ENCODE measurements around the gene CACNG5.

The CACNG5 gene

DNA sequence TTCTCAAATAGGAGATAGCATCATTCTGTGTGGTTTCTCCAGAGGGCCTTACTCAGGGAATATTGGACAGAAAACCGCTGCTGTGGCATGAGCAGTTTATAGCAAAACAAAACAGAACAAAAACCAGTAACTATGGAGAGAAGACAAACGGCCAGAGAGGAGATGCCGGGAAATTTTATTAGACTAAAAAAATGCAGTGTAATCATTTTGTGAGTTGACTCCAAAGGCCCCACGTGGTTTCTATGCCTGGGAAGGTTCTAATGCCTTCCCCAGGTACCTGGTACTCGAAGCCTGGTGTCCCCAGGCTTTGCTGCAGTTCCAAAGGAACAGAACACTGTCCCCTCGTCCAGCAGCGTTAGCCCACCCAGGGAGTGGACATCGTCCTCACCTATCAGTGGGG is 12.9 kb upstream of the CACNG5 start:
- no peak overlapping the region for H3K4me3 ChIP-seq (ENCODE audit: low read depth, low read length)

DNA sequence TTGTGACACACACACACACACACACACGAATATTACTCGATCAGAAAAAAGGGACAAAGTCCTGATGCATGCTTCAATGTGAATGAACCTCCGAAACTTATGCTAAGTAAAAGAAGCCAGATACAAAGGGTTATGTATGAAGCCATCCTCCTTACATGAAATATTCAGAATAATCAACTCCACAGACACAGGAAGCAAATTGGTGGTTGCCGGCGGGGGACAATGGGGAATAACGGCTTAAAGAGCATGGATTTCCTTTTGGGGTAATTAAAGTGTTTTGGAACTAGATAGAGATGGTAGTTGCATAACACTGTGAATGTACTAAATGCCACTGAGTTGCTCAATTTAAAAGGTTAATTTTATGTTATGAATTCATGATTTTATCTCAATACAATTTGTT is 8.1 kb upstream of the CACNG5 start:
- H3K4me3 ChIP-seq (ENCODE audit: low read depth, low read length), result no peak overlapping the region

DNA sequence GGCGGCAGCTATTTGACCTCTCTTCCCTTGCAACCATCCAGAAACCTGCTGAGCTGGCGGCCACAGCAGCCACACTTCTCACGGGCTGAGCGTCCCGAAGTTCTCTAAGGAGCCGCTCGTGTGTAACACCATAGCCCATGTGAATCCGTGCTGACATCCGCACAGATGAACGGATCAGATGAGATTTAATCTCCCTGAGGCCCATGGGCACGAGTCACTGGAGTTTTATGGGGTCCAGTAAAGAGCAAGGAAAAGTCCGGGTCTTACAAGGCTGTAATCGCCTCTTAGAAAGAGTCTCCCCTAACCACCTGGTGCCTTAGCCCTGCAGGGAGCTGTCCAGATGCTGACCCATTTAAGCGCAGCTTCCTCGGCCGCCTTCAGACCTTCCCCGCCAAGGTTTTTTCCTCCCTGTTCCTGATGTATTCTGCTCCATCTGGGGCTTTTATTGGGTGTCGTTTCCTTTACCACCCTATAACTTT is 5.5 kb upstream of the CACNG5 start:
- no peak overlapping the region for H3K4me3 ChIP-seq (ENCODE audit: low read depth, low read length)

DNA sequence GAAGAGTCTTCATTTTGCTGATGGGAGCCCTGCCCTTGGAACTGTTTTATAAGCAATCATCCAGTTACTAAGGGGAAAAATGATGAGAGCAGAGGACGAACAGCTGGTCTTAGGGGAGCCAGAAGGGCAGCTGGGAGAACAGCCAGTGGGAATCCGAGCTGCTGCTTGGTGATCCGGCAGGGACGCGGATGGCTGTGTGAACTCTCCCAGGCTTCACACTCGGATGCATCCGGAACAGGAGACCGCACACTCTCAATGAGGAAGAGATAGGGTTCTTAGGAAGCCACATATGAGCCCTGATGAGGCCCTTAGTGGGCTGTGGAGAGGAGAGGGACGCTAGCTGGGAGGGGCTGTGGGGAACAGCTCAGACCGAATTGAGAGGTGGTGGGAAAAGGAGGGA is 5.0 kb upstream of the CACNG5 start:
- no peak overlapping the region for H3K4me3 ChIP-seq (ENCODE audit: low read depth, low read length)

DNA sequence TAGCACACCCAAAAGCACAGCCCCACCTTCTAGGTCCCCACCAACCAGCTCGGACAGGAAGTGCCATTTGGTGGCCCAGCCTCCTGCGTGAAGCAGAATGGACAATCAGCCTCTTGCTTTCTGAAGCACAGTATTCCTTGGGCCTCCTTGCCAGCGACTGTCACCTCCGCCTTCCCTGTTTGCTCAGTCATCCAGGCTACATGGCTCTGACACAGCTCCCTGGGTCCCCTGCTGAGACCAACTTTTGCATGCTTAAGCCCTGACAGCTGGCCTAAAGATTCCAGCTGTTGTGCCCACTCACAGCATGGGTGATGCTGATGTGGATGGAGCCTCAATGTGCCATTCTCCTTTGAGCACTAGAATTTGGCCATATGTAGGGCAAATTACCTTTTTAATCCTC is 4.5 kb upstream of the CACNG5 start:
- H3K4me3 ChIP-seq (ENCODE audit: low read depth, low read length), result no peak overlapping the region

DNA sequence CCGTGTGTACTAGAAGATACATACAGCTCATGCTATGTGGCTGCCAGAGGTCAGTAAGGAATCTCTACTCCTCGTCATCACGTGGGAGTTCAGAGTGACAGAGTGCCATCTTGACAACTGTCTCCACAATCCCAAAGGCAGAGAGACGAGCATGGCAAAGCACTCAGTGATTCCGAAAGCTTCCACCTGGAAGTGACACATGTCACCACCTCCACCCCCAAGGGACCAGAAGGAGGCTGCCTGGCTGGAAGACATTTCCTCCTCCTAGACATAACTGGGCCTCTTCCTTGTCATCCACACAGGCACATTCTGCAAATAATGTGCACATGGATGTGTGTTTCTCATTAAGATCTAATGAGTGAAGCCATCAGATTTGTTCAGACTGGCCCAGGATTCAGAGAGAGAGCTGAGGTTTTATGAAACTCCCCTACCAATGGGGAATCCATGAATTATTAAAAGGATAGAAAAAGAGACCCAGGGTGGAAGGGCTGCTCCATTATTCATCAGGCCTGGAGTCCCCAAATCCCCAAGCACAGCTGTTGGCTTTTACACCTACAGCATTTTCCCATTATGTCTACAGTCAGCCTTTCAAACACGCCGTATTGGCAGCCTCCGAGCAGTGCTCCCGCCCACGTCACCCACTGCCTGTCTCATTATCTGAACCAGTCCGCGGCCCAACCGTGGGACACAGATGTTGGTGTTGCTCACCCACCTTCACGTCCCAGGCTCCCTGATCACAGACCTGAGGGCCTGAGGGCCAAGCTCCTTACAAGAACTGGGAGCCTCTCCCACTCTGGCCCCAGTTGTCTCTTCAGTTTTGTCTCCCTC is 3.3 kb upstream of the CACNG5 start:
- no peak overlapping the region for H3K4me3 ChIP-seq (ENCODE audit: low read depth, low read length)

DNA sequence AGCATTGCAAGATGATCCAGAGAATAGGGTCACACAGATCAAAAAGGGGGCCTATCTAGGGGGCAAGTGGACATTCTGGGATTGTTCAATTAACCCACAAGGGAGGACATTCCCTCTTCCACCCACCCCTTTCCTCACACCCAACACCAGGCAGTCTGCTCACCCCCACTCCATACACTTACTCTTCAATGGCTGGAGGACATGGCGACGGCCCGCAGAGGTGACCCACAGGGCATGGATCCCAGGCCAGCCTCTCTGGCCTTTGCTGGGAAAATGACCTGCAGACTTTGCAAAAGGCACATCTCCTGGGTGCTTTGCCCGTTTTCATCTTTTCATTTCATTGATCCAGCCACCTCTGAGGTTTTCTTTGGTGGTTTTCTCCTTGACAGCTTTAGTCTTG is 1.7 kb upstream of the CACNG5 start:
- no peak overlapping the region for H3K4me3 ChIP-seq (ENCODE audit: low read depth, low read length)

DNA sequence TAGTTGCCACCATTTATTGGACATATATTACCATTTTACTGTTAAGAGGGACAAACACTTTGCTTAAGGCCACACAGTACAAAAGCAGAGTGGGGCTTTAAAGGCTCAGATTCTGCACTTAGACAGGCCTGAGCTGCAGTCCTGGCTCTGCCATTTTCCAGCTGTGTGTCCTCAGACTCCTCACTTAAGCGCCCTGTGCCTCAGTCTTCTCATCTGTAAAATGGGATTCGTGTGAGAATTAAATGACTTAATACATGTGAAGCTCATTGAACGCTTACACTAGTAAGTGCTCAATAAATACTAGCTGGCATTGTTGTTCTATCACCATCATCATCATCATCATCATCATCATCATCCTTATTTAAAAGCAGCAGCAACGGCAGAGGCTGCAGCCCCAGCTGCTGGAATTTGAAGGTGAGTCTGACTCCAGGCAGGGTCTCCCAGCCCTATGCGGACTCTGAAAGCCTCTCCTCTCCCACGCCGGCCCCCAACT is 445 bp upstream of the CACNG5 start:
- peak overlapping the region; percentile 24 for H3K4me3 ChIP-seq (ENCODE audit: low read depth, low read length)

DNA sequence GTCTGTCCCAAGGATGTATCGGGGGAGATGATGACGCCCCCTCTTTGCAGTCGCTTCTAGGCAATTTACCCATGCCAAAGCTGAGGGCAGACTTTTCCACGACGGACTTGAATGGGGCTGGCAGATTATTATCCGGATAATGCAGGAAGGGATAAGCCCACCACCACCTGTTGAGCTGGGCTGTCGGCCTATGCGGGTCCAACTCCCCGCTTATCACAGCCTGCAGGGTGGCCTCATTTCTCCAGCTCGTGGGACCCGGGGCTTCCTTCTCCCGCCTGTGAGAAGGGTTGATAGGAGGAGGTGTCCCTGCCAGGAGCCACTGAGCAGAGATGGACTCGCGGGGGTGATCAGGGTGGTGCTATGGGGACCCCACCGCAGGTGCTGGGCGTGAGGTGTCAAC is 559 bp downstream of the CACNG5 start:
- peak overlapping the region; percentile 20 for H3K4me3 ChIP-seq (ENCODE audit: low read depth, low read length)

DNA sequence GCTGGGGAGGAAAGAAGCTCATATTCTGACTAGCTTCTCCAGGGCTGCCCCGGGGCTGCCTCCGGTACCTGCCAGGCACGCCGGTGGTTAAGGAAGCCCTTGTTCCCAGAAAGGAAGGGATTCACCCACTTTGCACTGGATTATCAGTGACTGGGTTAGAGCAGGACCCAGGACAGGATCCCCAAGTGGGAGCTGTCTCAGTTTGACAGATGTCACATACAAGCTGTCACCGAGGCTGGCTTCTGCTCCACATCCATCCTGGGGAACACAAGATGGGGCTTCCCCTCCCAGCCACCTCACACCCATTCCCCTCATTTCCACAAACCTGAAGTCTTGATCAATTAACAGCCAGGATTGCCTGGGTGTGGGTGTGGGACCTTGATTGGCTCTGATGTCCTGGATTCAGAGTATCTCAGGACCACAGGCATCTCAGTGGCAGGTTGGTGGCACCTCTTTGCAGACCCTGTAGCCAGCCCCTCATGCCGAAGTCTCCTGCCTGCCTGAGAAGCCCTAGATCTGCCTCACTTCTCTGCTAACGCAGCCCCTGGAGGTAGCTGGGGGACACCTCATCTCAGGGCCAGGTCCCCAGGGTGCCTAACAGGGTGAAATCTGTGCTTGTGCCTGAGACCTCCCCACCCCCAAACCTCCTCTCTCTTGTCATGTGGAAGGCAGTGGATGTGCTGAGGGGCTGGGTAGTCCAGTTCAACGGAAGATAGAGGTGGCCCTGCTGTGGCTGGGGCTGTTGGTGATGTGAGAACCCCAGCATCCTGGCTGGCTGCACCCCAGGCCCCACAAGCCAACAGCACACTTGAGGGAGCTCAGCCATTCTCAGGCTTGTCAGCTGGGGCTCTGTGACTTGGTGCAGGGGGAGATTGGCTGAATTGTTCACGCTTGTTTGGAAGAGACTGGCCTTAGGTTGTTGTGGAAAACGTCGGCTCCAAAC is 1.4 kb downstream of the CACNG5 start:
- no peak overlapping the region for H3K4me3 ChIP-seq (ENCODE audit: low read depth, low read length)

DNA sequence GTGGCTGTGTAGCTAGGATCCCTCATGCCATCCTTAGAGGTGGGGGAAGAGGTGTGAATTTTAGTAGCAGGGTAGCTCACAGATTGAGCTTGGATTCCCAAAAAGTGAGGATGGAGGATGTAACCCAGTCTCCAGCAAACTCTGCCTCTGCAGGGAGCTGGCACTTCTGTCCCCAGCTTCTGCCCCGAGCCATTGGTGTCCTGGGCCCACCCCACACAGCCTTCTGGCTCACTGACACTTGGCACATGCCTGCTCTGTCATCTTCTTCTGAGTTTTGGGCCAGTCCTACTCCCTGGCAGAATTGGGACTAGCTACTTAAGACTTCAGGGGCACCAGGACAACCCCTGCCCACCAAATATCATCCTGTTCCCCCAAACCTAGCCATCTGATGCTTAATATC is 2.3 kb downstream of the CACNG5 start:
- H3K4me3 ChIP-seq (ENCODE audit: low read depth, low read length), result no peak overlapping the region

DNA sequence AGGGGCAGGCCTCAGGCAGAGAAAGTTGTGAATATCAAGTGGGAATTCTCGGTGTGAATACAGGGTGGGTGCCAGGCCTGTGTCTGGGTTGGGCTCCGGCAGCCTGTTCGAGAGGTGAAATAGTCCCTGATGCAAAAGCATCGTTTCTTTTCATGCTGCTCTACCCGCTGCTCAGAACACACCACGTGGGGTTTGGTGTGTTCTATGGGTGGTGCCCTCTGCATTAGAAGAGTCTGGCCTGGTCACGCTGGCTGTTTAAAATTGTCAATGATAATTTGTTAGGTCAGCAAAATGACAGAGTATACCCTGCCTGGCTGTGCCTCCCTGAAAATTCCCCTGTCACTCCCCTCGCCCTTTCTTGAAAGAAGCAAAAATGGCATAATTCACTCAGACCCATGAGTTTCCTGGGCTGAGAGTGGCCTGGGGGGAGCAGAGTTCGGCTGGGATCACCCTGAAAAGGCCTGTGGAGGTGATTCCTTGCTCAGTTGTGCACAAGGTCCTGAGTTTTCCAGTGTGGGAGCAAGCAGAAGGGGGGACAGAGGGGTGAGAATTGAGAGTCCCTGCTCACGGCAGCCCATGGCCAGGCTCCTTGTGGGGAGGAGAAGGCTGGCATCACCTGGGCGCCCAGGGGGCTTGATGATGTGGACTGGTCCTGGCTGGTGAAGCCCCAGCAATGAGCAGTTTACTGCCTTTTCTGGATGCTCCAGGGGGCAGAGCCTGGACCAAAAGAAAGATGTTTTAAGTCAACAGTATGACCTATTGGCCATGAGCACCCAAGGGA is 3.2 kb downstream of the CACNG5 start:
- no peak overlapping the region for H3K4me3 ChIP-seq (ENCODE audit: low read depth, low read length)

DNA sequence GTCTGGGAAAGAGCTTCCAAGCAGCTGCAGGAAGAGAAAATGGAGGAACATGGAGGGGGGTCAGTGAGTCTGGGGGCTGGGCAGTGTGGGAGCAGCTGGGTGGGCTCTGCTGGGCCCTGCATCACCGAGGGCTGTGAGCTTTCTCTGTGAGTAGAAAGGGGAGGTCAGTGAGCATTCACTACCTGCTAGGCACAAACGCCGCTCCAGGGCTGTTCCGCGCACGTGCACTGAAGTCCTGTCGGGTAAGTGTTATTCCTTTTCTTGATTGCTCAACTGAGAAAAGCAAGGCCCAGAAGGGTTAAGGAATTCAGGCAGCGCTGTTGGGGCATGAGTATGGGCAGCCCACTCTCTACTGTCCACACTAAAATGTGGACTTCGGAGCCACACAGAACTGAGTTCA is 4.7 kb downstream of the CACNG5 start:
- no peak overlapping the region for H3K4me3 ChIP-seq (ENCODE audit: low read depth, low read length)

DNA sequence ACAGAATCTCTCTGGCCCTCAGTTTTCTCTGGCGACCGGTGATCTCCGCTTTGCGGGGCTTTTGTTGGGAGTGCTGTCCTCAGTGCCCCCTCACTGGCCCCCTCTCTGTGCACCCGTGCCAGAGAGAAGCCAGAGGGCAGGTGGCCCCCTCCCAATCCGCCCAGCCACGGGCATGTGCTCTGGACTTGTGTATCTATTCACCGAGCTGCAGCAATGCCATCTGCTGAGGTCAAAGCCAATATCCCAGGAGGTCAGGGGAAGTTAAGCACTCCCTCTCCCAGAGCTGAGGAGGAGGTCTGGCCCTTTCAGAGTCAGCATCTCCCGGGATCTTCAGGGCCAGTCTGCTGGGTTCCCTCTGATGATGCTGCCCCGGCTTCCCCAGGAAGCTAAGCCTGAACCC is 5.1 kb downstream of the CACNG5 start:
- H3K4me3 ChIP-seq (ENCODE audit: low read depth, low read length), result no peak overlapping the region

DNA sequence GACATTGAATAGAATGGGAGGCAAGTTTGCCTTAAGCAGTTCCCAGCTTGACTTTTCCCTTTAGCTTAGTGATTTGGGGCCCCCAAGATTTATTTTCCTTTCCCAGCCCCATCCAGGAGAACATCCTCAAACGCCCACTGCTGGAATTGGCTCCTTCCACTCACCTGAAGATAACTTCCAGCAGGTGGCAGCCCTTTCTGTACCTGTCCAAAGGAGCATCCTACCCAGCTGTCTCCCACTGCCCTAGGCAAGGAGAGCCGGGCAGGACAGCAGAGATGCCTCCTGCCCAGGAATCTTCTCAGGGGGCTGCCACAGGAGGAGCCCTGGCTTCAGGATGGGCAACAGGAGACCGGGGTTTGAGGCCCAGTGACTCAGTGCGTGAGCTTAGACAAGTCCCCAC is 6.4 kb downstream of the CACNG5 start:
- H3K4me3 ChIP-seq (ENCODE audit: low read depth, low read length), result no peak overlapping the region

DNA sequence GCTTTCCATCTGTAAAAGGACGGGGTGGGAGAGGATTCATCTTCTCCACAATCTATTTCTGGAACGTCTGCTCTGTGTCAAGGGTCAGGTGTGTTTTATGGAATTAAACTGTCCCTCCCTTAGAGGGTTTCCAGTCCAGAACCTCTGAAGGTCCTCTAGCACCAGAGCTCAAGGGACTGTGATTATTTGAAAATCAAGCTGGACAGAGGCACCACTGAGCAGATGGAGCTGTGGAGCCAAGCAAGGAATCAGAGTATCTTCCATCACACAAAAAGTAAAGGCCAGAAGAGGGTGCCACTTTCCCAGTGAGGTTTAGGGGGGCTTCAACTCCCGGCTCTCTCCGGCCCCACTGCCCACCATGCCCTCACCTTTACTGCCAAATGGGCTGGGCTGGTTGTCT is 6.8 kb downstream of the CACNG5 start:
- no peak overlapping the region for H3K4me3 ChIP-seq (ENCODE audit: low read depth, low read length)

DNA sequence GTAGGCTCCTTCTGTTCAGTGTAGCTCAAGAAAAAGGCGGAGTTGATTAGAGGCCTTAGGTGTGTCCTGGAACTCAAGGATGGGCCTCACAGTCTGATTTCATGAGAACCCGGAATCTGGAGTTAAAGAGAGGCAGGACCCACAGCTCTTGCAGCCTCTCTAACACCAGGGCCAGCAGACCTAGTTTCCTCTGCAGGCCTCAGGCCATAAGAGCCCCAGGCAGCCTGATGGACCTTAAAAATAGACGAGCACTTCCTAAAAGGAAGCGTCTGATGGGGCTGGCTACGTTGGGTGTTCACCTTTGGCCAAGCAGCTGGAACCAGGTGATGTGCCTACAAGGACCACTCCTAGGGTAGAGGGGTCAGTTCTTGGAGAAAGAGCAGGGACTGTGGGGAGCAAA is 7.6 kb downstream of the CACNG5 start:
- no peak overlapping the region for H3K4me3 ChIP-seq (ENCODE audit: low read depth, low read length)

DNA sequence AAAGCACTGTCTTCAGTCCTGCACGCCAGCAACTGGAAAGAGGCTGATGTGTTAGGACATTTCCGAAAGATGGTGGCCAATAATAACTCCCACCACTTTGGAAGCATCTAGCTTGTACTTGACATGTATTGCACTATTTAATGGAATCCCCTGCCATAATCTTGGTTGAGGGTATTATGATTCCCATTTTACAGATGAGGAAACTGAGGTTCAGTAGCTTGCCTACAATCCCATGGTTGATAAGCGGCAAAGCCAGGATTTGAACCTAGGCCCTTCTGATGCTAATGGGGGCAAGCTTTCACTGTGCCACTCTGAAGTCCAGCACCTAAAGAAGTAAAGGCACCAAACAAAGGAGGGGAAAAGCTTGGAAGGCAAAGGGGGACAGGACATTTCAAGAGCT is 8.0 kb downstream of the CACNG5 start:
- H3K4me3 ChIP-seq (ENCODE audit: low read depth, low read length), result no peak overlapping the region

DNA sequence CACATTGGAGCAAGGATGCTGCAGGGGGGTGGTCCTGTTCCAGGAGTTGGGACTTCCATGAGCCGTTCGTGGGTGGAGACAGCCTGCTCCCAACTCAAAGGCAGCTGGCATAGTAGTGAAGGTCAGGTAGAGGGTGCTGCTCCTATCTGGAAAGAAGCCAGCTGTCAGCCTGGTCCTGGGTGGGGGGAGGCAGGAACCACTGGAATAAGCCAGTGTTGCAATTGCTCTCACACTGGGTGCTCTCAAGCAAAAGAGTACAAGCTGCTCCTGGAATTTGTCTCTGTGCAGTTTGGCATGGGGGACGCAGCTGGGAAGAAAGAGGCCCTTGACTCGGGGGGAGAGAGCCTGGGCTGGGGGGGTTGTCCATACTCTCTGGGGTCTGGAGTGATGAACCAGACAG is 8.7 kb downstream of the CACNG5 start:
- no peak overlapping the region for H3K4me3 ChIP-seq (ENCODE audit: low read depth, low read length)

DNA sequence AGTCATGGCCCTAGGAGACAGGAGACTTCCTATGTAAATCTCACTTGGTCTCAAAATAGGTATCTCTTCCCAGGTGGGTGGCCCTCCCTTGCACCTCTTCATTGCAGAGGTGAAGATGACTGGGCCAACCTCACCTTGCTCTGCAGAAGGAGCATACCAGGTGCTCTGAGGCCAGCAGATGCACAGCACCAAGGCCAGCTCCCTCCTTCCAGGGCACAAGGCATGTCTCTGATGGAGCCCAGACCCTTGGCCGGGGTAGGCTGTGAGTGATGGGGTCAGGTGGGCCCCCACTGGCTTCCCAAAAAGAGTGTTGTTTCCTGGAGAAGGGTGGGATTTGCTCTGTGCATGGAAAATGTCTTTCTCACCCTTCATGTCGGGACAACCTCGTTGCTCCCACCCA is 12.8 kb downstream of the CACNG5 start:
- H3K4me3 ChIP-seq (ENCODE audit: low read depth, low read length), result no peak overlapping the region

DNA sequence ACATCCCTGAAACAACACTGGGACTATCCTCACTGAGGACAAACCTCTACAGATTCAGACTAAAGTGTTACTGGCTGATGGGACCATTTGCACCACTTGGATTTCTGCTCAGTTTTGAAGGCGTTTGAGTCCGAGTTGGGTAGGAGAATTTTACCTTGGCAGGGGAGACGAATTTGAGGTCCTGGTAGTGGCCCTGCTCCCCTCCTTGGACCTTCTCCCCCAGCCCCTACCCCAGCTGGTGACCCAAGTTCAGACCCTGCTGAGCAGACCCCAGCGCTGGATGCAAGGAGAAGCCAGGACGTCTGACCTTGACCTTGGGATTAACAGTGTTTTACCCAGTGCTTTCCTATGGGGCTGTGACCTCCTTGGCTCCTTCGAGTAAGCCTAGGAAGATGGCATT is 13.6 kb downstream of the CACNG5 start:
- H3K4me3 ChIP-seq (ENCODE audit: low read depth, low read length), result no peak overlapping the region
